Hippocampal formation (tissue), 2 donors: ENCODE results near the gene ITGB3.

Experiments used
- DNase-seq, 2 donors: peaks; one replicate each; lab custom pipeline; 2025; lab: John Stamatoyannopoulos, UW

ITGB3 gene

GRCh38 chr17:47338026-47338425 is 84.4 kb downstream of the ITGB3 start:
- no peak for DNase-seq

GRCh38 chr17:47352848-47353247 is 99.2 kb downstream of the ITGB3 start:
- no peak for DNase-seq

GRCh38 chr17:47358652-47359051 is 105.0 kb downstream of the ITGB3 start:
- no peak for DNase-seq
